ENCODE results near the gene SEMA4D.

- no peak for TF ChIP-seq POLR2A (IDR thresholded peaks at IDR 0.05)
- TF ChIP-seq CTCF (IDR thresholded peaks at IDR 0.05) = no peak
These were observed 129.4 kb downstream of the SEMA4D start for GRCh38 chr9:89368550-89368949.
